Measurements from ENCODE around the gene PLXNA4. TPM values are rescaled to one million over a fixed set of nuclear protein-coding genes. Genes with fewer than 3 reads are reported as not detected.

Gene PLXNA4
- total RNA-seq, 1 experiment from 2014 or later = not detected

- ChIA-PET RAD21 (ENCODE audit: low non-redundant PET in 1 of 2, low total read pairs in 2 of 2, uncharacterized antibody in 2 of 2, unreplicated experiment in 2 of 2) (no interaction called here), POLR2A (no interaction called here), CTCF (no interaction called here)
- Histone ChIP-seq H3K79me2 (ENCODE audit: insufficient read depth, low read length) (no peaks in the 10 kb centered on the region), H3K4me2 (ENCODE audit: low read length) (no peak overlapping the region), H3K27me3 (ENCODE audit: insufficient read depth, low read length) (peaks cover 15% of the 10 kb centered on the region), H3K4me3 (replicated peaks in 1 of 2; ENCODE audit: low read depth in 1 of 2, low read length in 2 of 2) (no peak overlapping the region), H3K36me3 (ENCODE audit: control insufficient read depth in 1 of 2, insufficient read depth in 2 of 2, low read length in 2 of 2) (no peaks in the 10 kb centered on the region), H3K9me3 (ENCODE audit: control insufficient read depth in 1 of 2, insufficient read depth in 1 of 2, low read depth in 1 of 2, low read length in 2 of 2) (no peaks in the 10 kb centered on the region), H3K27ac (ENCODE audit: low read depth, low read length) (no peak overlapping the region), H3K9me2 (ENCODE audit: insufficient read depth) (no peaks in the 10 kb centered on the region), H2AFZ (ENCODE audit: low read depth, low read length, poor library complexity, severe bottlenecking) (no peak overlapping the region), H3K9ac (ENCODE audit: low read length) (no peak overlapping the region), H4K20me1 (ENCODE audit: insufficient read depth) (no peaks in the 10 kb centered on the region), H3K4me1 (ENCODE audit: control insufficient read depth in 1 of 2, insufficient read depth in 2 of 2, low read length in 2 of 2) (no peaks in the 10 kb centered on the region)
- TF ChIP-seq EZH2phosphoT487 (IDR thresholded peaks at IDR 0.05; ENCODE audit: borderline replicate concordance) = no peak
- no peak for TF ChIP-seq FOSL1 (IDR thresholded peaks at IDR 0.05; ENCODE audit: low read depth)
- TF ChIP-seq JUND (IDR thresholded peaks at IDR 0.05) = no peak
- TF ChIP-seq ZNF274 (IDR thresholded peaks at IDR 0.05; ENCODE audit: low read depth, low read length) = no peak
- TF ChIP-seq POLR2A (IDR thresholded peaks at IDR 0.05; ENCODE audit: borderline replicate concordance, extremely low read depth, insufficient read depth, insufficient read length) = no peak
- no peak for TF ChIP-seq POLR2AphosphoS5 (IDR thresholded peaks at IDR 0.05; ENCODE audit: low read depth, low read length)
- no peak for TF ChIP-seq EGR1 (IDR thresholded peaks at IDR 0.05; ENCODE audit: low read depth)
- TF ChIP-seq CEBPB (IDR thresholded peaks at IDR 0.05; ENCODE audit: low read depth) = no peak
- TF ChIP-seq CBX3 (IDR thresholded peaks at IDR 0.05; ENCODE audit: low read depth) = no peak
- TF ChIP-seq REST (IDR thresholded peaks at IDR 0.05; ENCODE audit: low read depth) = no peak
- no peak for TF ChIP-seq SP1 (IDR thresholded peaks at IDR 0.05; ENCODE audit: low read depth)
- no peak for TF ChIP-seq ZFX (IDR thresholded peaks at IDR 0.05)
- TF ChIP-seq TCF7L2 (IDR thresholded peaks at IDR 0.05; ENCODE audit: borderline replicate concordance, extremely low read depth, insufficient read depth, insufficient read length) = no peak
- no peak for DNase-seq (ENCODE audit: low read depth, low spot score)
- intact Hi-C loops (cut with micrococcal nuclease) = no loop called here
- no peak for ATAC-seq
- no TSS peak for BruUV-seq (replicated peaks)
These were observed 165.9 kb downstream of the PLXNA4 start for GRCh38 chr7:132410385-132410784.
